Measurements from ENCODE around the gene TMEM221. TPM values are rescaled to one million over a fixed set of nuclear protein-coding genes. Genes with fewer than 3 reads are reported as not detected.

The TMEM221 gene
- total and polyA plus RNA-seq, 2 donors, result 0.53 to 0.82 TPM

DNA sequence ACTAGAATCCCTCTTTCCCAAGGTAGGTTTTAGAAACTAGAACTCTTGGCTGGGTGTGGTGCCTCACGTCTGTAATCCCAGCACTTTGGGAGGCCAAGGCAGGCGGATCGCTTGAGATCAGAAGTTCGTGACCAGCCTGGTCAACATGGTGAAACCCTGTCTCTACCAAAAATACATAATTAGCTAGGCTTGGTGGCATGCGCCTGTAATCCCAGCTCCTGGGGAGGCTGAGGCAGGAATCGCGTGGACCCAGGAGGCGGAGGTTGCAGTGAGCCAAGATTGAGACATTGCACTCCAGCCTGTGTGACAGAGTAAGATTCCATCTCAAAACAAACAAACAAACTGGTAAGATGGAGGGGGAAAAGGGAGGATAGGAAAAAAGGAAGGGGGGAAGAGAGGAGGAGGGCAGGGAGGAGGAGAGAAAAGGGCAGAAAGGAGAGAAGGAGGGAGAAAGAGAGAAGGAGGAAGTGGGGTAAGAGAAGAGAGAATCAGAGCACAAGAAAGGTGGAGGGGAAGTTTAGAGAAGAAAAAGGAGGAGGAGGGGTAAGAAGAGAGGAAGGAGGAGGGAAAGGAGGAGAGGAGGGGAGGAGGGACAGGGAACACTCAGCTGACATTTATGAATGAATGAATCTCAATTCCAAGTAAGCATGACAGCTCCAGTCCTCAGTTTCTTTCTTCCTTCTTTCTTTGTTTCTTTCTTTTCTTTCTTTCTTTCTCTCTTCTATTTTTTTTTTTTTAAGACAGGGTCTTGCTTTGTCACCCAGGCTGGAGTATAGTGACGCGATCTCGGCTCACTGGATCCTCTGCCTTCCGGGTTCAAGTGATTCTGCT, 19.2 kb upstream of the TMEM221 start:
- no peaks in the 10 kb centered on the region for H3K36me3 ChIP-seq (ENCODE audit: insufficient read depth)
- H3K27ac ChIP-seq (ENCODE audit: low read depth), result no peak overlapping the region
- H3K4me3 ChIP-seq (ENCODE audit: low read depth, low read length), result no peak overlapping the region
- DNase-seq (ENCODE audit: extremely low spot score), result no peak
- peaks cover 2% of the 10 kb centered on the region for H3K4me1 ChIP-seq (ENCODE audit: insufficient read depth)
- 74% methylated on average over 12 of the region's 12 CpGs for WGBS

DNA sequence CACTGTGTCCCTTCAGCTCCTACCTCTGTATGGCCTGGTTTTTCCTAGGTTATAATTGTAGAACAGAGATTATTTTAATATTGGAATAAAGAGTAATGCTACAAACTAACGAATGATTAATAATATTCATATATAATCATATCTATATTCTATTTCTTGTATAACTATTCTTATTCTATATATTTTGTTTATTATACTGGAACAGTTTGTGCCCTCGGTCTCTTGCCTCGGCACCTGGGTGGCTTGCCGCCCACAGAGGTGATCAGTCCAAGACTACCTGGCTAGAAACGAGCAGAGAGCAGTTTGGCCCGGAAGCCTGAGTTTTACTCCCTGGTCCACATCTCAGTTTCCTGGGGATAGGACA, 18.0 kb upstream of the TMEM221 start:
- H3K27ac ChIP-seq (ENCODE audit: low read depth), result no peak overlapping the region

DNA sequence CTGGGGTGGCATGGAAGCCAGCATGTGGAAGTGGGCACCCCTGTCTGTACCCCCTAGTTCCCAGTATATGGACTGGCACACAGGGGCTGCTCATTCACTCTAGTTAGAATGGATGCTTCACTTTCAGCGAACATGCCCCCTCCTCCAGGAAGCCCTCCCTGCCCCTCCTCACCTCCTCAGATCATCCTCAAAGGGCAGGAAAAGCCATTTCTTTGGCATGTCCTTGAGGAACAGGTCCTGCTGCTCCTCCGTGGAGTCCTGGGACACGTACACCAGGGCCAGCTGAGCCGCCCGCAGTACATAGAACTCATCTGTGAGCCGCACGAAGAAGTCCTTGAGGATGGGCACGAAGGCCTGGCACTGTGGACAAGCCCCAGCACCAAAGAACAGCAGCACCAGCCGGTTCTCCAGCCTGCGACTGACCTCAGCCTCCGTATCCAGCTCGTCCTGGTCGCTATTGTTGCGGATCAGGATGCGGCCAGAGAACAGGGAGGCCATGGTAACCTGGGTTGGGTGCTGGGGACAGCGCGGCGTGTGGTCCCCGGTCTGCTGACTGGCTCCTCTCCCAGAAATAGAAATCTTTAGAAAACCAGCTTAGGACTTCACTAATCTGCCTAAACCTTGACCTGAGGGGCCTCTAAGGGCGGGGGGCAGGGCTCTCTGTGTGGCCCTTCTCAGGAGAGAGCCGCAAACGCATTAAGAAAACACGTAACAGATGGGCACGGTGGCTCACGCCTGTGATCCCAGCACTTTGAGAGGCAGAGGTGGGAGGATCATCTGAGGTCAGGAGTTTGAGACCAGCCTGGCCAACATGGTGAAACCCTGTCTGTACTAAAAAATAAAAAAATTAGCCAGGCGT, 12.1 kb upstream of the TMEM221 start, which contains the start of gene NXNL1:
Gene NXNL1, minus strand, starts transcription at position 555 of the 859 bp plus-strand sequence. Its CDS starts 57 bp downstream, at position 498.
- Histone ChIP-seq H3K27ac (ENCODE audit: low read depth) (no peak within 1 kb of the TSS), H3K36me3 (ENCODE audit: insufficient read depth) (no peaks in the 10 kb centered on the region), H3K4me3 (ENCODE audit: low read depth, low read length) (no peak within 1 kb of the TSS), H3K4me1 (ENCODE audit: insufficient read depth) (no peaks in the 10 kb centered on the region)
- 84% methylated on average over 26 of the region's 26 CpGs for WGBS
- no peak for DNase-seq (ENCODE audit: extremely low spot score)

More for the DNA sequence above, 18.0 kb upstream of the TMEM221 start:
- DNase-seq (ENCODE audit: extremely low spot score), result no peak
- H3K4me3 ChIP-seq (ENCODE audit: low read depth, low read length), result no peak overlapping the region
- 44% methylated on average over 6 of the region's 6 CpGs for WGBS
- H3K4me1 ChIP-seq (ENCODE audit: insufficient read depth), result peaks cover under 1% of the 10 kb centered on the region
- H3K36me3 ChIP-seq (ENCODE audit: insufficient read depth), result no peaks in the 10 kb centered on the region

DNA sequence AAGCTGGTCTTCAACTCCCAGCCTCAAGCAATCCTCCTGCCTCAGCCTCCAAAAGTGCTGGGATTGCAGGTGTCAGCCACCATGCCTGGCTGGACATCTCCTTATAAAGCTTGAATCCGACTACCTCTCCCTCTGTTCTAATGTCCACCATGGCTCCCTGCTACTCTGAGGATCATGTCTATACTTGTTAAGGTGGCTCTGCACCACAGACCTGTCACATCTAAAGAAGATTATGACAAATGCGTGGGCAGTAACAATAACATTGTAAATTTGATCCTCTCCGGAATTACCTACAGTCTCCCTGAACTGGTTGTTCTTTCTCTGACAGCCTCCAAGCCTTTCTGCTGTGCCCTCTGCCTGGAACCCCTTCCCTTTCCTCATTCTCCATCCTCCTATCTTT, 10.5 kb upstream of the TMEM221 start:
- no peaks in the 10 kb centered on the region for H3K36me3 ChIP-seq (ENCODE audit: insufficient read depth)
- no peaks in the 10 kb centered on the region for H3K4me1 ChIP-seq (ENCODE audit: insufficient read depth)
- DNase-seq (ENCODE audit: extremely low spot score), result no peak
- no peak overlapping the region for H3K27ac ChIP-seq (ENCODE audit: low read depth)
- 64% methylated on average over 3 of the region's 3 CpGs for WGBS
- no peak overlapping the region for H3K4me3 ChIP-seq (ENCODE audit: low read depth, low read length)

GRCh38 chr19:17457616-17458015, 9.1 kb upstream of the TMEM221 start:
- Histone ChIP-seq H3K4me1 (ENCODE audit: insufficient read depth) (no peaks in the 10 kb centered on the region), H3K36me3 (ENCODE audit: insufficient read depth) (no peaks in the 10 kb centered on the region), H3K27ac (ENCODE audit: low read depth) (no peak overlapping the region), H3K4me3 (ENCODE audit: low read depth, low read length) (no peak overlapping the region)
- no peak for DNase-seq (ENCODE audit: extremely low spot score)
- 21% methylated on average over 6 of the region's 6 CpGs for WGBS

DNA sequence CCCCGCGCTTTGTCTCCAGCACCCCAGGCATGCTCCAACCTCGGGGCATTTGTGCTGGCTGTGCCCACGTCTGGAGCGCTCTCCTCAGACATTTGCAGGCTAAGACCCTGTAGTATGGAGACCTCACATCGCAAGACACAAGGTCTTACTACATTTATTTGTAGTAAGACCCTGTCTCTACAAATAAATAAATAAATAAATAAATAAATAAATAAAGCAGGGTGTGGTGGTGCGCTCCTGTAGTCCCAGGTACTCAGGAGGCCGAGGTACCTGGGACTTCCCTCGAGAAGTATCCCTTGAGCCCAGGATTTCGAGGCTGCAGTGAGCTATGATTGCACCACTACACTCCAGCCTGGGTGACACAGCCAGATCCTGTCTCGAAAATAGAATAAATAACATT, 7.7 kb upstream of the TMEM221 start:
- Histone ChIP-seq H3K27ac (ENCODE audit: low read depth) (no peak overlapping the region), H3K4me3 (ENCODE audit: low read depth, low read length) (no peak overlapping the region)
- WGBS, result 62% methylated on average over 11 of the region's 11 CpGs

GRCh38 chr19:17455308-17456123, 7.0 kb upstream of the TMEM221 start:
- no peaks in the 10 kb centered on the region for H3K36me3 ChIP-seq (ENCODE audit: insufficient read depth)
- WGBS, result 14% methylated on average over 58 of the region's 58 CpGs
- no peak overlapping the region for H3K4me3 ChIP-seq (ENCODE audit: low read depth, low read length)
- H3K27ac ChIP-seq (ENCODE audit: low read depth), result no peak overlapping the region
- DNase-seq (ENCODE audit: extremely low spot score), result no peak
- H3K4me1 ChIP-seq (ENCODE audit: insufficient read depth), result no peaks in the 10 kb centered on the region

More for the DNA sequence above, 7.7 kb upstream of the TMEM221 start:
- H3K4me1 ChIP-seq (ENCODE audit: insufficient read depth), result no peaks in the 10 kb centered on the region
- DNase-seq (ENCODE audit: extremely low spot score), result no peak
- H3K36me3 ChIP-seq (ENCODE audit: insufficient read depth), result no peaks in the 10 kb centered on the region

- Histone ChIP-seq H3K4me1 (ENCODE audit: insufficient read depth) (no peaks in the 10 kb centered on the region), H3K36me3 (ENCODE audit: insufficient read depth) (no peaks in the 10 kb centered on the region), H3K27ac (ENCODE audit: low read depth) (no peak overlapping the region), H3K4me3 (ENCODE audit: low read depth, low read length) (no peak overlapping the region)
- DNase-seq (ENCODE audit: extremely low spot score), result no peak
- WGBS, result 6% methylated on average over 13 of the region's 13 CpGs
Observed at GRCh38 chr19:17454576-17455071, 6.2 kb upstream of the TMEM221 start.

- Histone ChIP-seq H3K4me1 (ENCODE audit: insufficient read depth) (no peaks in the 10 kb centered on the region), H3K36me3 (ENCODE audit: insufficient read depth) (no peaks in the 10 kb centered on the region), H3K4me3 (ENCODE audit: low read depth, low read length) (no peak overlapping the region), H3K27ac (ENCODE audit: low read depth) (no peak overlapping the region)
- no peak for DNase-seq (ENCODE audit: extremely low spot score)
- 84% methylated on average over 4 of the region's 4 CpGs for WGBS
Observed at GRCh38 chr19:17451820-17452219, 3.4 kb upstream of the TMEM221 start.

GRCh38 chr19:17450264-17451075, 2.0 kb upstream of the TMEM221 start:
- H3K27ac ChIP-seq (ENCODE audit: low read depth), result no peak overlapping the region
- H3K4me1 ChIP-seq (ENCODE audit: insufficient read depth), result no peaks in the 10 kb centered on the region
- no peak for DNase-seq (ENCODE audit: extremely low spot score)
- H3K4me3 ChIP-seq (ENCODE audit: low read depth, low read length), result no peak overlapping the region
- WGBS, result 59% methylated on average over 8 of the region's 8 CpGs
- H3K36me3 ChIP-seq (ENCODE audit: insufficient read depth), result no peaks in the 10 kb centered on the region

- Histone ChIP-seq H3K27ac (ENCODE audit: low read depth) (no peak overlapping the region), H3K4me3 (ENCODE audit: low read depth, low read length) (peak overlapping the region; percentile 55), H3K4me1 (ENCODE audit: insufficient read depth) (no peaks in the 10 kb centered on the region), H3K36me3 (ENCODE audit: insufficient read depth) (no peaks in the 10 kb centered on the region)
- DNase-seq (ENCODE audit: extremely low spot score), result no peak
- 33% methylated on average over 5 of the region's 5 CpGs for WGBS
Observed at GRCh38 chr19:17447704-17448130, 751 bp downstream of the TMEM221 start.

- DNase-seq (ENCODE audit: extremely low spot score), result no peak
- Histone ChIP-seq H3K4me3 (ENCODE audit: low read depth, low read length) (no peak overlapping the region), H3K27ac (ENCODE audit: low read depth) (no peak overlapping the region), H3K4me1 (ENCODE audit: insufficient read depth) (no peaks in the 10 kb centered on the region), H3K36me3 (ENCODE audit: insufficient read depth) (no peaks in the 10 kb centered on the region)
- 94% methylated on average over 1 of the region's 1 CpG for WGBS
Observed at GRCh38 chr19:17445526-17446165, 2.8 kb downstream of the TMEM221 start.

All from urinary bladder (tissue), 4 donors.